K562 (cell line): Measurements from ENCODE around the gene UFC1. TPM values are rescaled to one million over a fixed set of nuclear protein-coding genes. Genes with fewer than 3 reads are reported as not detected.

Source experiments
- CCNT2 ChIP-seq: IDR thresholded peaks from 2 replicates; pipeline ENCODE4 v1.6.1; 2011; ENCODE audit warnings: borderline replicate concordance, low read depth, mild to moderate bottlenecking, moderate library complexity, mixed read lengths, low read length; ENCODE audit not compliant: insufficient read length; ENCODE audit errors: extremely low read depth
- GABPA ChIP-seq: fragments of 200-800 bp; sonication (Bioruptor generic); conservative IDR thresholded peaks from 2 replicates; pipeline ENCODE4 v1.6.1; 2016; ENCODE audit warnings: low read depth, missing genetic modification characterization, missing compliant biosample characterization
- KAT7 ChIP-seq: sonication (generic); formaldehyde crosslinking; IDR thresholded peaks from 2 replicates; pipeline ENCODE4 v1.8.0; 2022; ENCODE audit warnings: missing genetic modification reagents, mild to moderate bottlenecking, borderline replicate concordance
- MIER1 ChIP-seq: fragments of 450-650 bp; IDR thresholded peaks from 2 replicates; pipeline ENCODE4 v1.6.1; 2016; ENCODE audit warnings: antibody characterized with exemption, mild to moderate bottlenecking, low read depth
- MTF1 ChIP-seq: fragments of 250-450 bp; sonication (Bioruptor Pico); IDR thresholded peaks from 2 replicates; pipeline ENCODE4 v1.9.0; 2021; ENCODE audit warnings: moderate library complexity, mild to moderate bottlenecking, inconsistent platforms, borderline replicate concordance
- NFIC ChIP-seq: fragments of 450-650 bp; IDR thresholded peaks from 2 replicates; pipeline ENCODE4 v1.6.1; 2017; ENCODE audit warnings: mild to moderate bottlenecking, inconsistent platforms
- PHF8 ChIP-seq: fragments of 200-600 bp; sonication (generic); IDR thresholded peaks from 2 replicates; pipeline ENCODE4 v1.6.1; 2012; ENCODE audit warnings: mixed run types, mild to moderate bottlenecking, inconsistent platforms, low read length, moderate library complexity, borderline replicate concordance
- RAD51 ChIP-seq: fragments of 450-650 bp; IDR thresholded peaks from 2 replicates; pipeline ENCODE4 v1.7.1; 2016; ENCODE audit warnings: low read depth, mild to moderate bottlenecking, borderline replicate concordance
- XRCC4 ChIP-seq: IDR thresholded peaks from one replicate; pipeline ENCODE4 v1.6.1; 2011; ENCODE audit not compliant: insufficient read depth, insufficient read length; ENCODE audit errors: extremely low read depth
- ZNF175 ChIP-seq: fragments of 200-800 bp; sonication (Bioruptor generic); IDR thresholded peaks from 2 replicates; pipeline ENCODE4 v1.6.1; 2016; ENCODE audit warnings: low read depth, mild to moderate bottlenecking, missing genetic modification characterization, missing compliant biosample characterization
- polyA plus RNA-seq, 8 experiments: library from polyadenylated mRNA; depleted of rRNA in 4 of 8; stranded (reverse) in 5 of 8; unstranded in 3 of 8; fragments of >200 nt; fragmentation: Nextera tagmentation in 2 of 8; fragmentation: Illumina TruSeq in 1 of 8; extraction: Ambion mirVana in 2 of 8; extraction: Trizol in 1 of 8; gene quantifications; 2 replicates each; pipeline versions ENCODE4 v1.2.1 to v1.2.3, GENCODE V29; 2011 to 2014; ENCODE audit warnings: inconsistent platforms in 1 of 8, missing spikeins in 1 of 8
- total RNA-seq, 7 experiments: library from RNA; depleted of rRNA in 6 of 7; stranded (reverse); fragments of >200 nt in 6 of 7; fragmentation: Illumina TruSeq in 2 of 7; extraction: Trizol in 2 of 7; gene quantifications; 2 replicates each; pipeline versions ENCODE4 v1.2.1 to v1.2.3, GENCODE V29; 2011 to 2021; ENCODE audit warnings: low replicate concordance in 1 of 7
- TF ChIP-seq, protein P1 (sequence below): fragments of 250-450 bp; sonication (Bioruptor Pico); IDR thresholded peaks from 2 replicates; pipeline ENCODE4 v1.5.0; 2021
- TF ChIP-seq, protein P2 (sequence below), 2 experiments: fragments of 450-650 bp in 1 of 2; sonication (generic) in 1 of 2; formaldehyde crosslinking in 1 of 2; IDR thresholded peaks; 2 replicates each; pipeline versions ENCODE4 v1.7.1 to v1.9.0; 2016 to 2022; ENCODE audit warnings: inconsistent platforms in 1 of 2, mild to moderate bottlenecking in 1 of 2, missing genetic modification reagents in 1 of 2
- TF ChIP-seq, protein P3 (sequence below), 2 experiments: fragments of 200-800 bp in 1 of 2; sonication (Bioruptor generic) in 1 of 2; sonication (generic) in 1 of 2; formaldehyde crosslinking in 1 of 2; IDR thresholded peaks in 1 of 2; conservative IDR thresholded peaks in 1 of 2; 2 replicates each; pipeline versions ENCODE4 v1.5.0 to v1.6.1; 2016 to 2020; ENCODE audit warnings: missing compliant biosample characterization in 1 of 2, missing genetic modification characterization in 1 of 2, missing genetic modification reagents in 1 of 2
- TF ChIP-seq, protein P4 (sequence below): fragments of 450-650 bp; formaldehyde crosslinking; IDR thresholded peaks from 2 replicates; pipeline ENCODE4 v1.4.0; 2022; ENCODE audit warnings: mild to moderate bottlenecking, moderate library complexity

UFC1 gene
- total and polyA plus RNA-seq, 9 of the 15 experiments (the other 6 are each of a cell fraction or from before 2014, with no cell fraction given) = 92.8 to 220 (median 161) TPM

DNA sequence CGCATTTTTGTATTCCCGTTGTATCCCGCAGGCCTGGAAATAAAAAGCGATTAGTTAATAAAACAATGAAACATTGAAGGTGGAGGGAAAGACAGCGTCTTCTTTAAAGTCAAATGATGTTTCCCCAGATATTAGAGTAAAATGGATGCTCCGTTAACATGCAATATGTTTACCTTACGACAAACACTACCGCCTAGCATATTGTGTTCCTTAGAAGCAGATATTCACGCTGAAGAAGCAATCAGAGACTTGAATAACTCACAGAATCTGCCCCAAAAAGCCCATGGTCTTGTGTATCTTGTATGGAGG is 24.1 kb downstream of the UFC1 start (continued):
- TF ChIP-seq, protein P1, sequence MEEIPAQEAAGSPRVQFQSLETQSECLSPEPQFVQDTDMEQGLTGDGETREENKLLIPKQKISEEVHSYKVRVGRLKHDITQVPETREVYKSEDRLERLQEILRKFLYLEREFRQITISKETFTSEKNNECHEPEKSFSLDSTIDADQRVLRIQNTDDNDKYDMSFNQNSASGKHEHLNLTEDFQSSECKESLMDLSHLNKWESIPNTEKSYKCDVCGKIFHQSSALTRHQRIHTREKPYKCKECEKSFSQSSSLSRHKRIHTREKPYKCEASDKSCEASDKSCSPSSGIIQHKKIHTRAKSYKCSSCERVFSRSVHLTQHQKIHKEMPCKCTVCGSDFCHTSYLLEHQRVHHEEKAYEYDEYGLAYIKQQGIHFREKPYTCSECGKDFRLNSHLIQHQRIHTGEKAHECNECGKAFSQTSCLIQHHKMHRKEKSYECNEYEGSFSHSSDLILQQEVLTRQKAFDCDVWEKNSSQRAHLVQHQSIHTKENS = no peak
- 0 out of 2 replicates have a peak, but pooled peaks have one; percentile 27 for TF ChIP-seq GABPA (tag)
- no peak for TF ChIP-seq MTF1 (CRISPR knock-in tag)
- TF ChIP-seq NFIC = no peak
- TF ChIP-seq CCNT2 = no peak
- TF ChIP-seq, protein P2, sequence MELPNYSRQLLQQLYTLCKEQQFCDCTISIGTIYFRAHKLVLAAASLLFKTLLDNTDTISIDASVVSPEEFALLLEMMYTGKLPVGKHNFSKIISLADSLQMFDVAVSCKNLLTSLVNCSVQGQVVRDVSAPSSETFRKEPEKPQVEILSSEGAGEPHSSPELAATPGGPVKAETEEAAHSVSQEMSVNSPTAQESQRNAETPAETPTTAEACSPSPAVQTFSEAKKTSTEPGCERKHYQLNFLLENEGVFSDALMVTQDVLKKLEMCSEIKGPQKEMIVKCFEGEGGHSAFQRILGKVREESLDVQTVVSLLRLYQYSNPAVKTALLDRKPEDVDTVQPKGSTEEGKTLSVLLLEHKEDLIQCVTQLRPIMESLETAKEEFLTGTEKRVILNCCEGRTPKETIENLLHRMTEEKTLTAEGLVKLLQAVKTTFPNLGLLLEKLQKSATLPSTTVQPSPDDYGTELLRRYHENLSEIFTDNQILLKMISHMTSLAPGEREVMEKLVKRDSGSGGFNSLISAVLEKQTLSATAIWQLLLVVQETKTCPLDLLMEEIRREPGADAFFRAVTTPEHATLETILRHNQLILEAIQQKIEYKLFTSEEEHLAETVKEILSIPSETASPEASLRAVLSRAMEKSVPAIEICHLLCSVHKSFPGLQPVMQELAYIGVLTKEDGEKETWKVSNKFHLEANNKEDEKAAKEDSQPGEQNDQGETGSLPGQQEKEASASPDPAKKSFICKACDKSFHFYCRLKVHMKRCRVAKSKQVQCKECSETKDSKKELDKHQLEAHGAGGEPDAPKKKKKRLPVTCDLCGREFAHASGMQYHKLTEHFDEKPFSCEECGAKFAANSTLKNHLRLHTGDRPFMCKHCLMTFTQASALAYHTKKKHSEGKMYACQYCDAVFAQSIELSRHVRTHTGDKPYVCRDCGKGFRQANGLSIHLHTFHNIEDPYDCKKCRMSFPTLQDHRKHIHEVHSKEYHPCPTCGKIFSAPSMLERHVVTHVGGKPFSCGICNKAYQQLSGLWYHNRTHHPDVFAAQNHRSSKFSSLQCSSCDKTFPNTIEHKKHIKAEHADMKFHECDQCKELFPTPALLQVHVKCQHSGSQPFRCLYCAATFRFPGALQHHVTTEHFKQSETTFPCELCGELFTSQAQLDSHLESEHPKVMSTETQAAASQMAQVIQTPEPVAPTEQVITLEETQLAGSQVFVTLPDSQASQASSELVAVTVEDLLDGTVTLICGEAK (IDR thresholded peaks at IDR 0.05) = 0 out of 2 replicates have a peak, but pooled peaks have one; percentile 21
- TF ChIP-seq, protein P2 (CRISPR knock-in tag; IDR thresholded peaks at IDR 0.05) = no peak
- 0 out of 2 replicates have a peak, but pooled peaks have one; percentile 5 for TF ChIP-seq RAD51
- TF ChIP-seq, protein P3, sequence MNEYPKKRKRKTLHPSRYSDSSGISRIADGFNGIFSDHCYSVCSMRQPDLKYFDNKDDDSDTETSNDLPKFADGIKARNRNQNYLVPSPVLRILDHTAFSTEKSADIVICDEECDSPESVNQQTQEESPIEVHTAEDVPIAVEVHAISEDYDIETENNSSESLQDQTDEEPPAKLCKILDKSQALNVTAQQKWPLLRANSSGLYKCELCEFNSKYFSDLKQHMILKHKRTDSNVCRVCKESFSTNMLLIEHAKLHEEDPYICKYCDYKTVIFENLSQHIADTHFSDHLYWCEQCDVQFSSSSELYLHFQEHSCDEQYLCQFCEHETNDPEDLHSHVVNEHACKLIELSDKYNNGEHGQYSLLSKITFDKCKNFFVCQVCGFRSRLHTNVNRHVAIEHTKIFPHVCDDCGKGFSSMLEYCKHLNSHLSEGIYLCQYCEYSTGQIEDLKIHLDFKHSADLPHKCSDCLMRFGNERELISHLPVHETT (CRISPR knock-in tag; conservative IDR thresholded peaks at IDR 0.05 in 1 of 2, IDR thresholded peaks at IDR 0.05 in 1 of 2) = 0 out of 4 replicates have a peak, but pooled peaks of 1 of the 2 experiments have one; percentile 7
- TF ChIP-seq KAT7 = no peak; the same call in 1 of the 2 replicates
- TF ChIP-seq XRCC4 = no peak
- TF ChIP-seq, protein P4, sequence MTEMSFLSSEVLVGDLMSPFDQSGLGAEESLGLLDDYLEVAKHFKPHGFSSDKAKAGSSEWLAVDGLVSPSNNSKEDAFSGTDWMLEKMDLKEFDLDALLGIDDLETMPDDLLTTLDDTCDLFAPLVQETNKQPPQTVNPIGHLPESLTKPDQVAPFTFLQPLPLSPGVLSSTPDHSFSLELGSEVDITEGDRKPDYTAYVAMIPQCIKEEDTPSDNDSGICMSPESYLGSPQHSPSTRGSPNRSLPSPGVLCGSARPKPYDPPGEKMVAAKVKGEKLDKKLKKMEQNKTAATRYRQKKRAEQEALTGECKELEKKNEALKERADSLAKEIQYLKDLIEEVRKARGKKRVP (CRISPR knock-in tag) = no peak
- no peak for TF ChIP-seq PHF8
- peak; percentile 11; the same call in 1 of the 2 replicates for TF ChIP-seq ZNF175 (CRISPR knock-in tag)
- no peak for TF ChIP-seq MIER1
